Type B pancreatic cell (in vitro differentiated cells): ENCODE measurements around the gene BCAP31. TPM values are rescaled to one million over a fixed set of nuclear protein-coding genes. Genes with fewer than 3 reads are reported as not detected.
A peak's percentile ranks its signal among the peaks of the same experiment; 100 is the strongest.

Experiments
- DNase-seq: peaks from one replicate; pipeline ENCODE4 v3.0.0; 2021; ENCODE audit warnings: mixed read lengths; ENCODE audit not compliant: unreplicated experiment; ENCODE audit errors: extremely low spot score
- H3K27ac Mint-ChIP-seq: 2 replicates; pipeline ENCODE4 v1.8.0; 2021; ENCODE audit warnings: mild to moderate bottlenecking, mixed read lengths
- H3K27me3 Mint-ChIP-seq: 2 replicates; pipeline ENCODE4 v1.8.0; 2021; ENCODE audit warnings: mixed read lengths
- H3K36me3 Mint-ChIP-seq: 2 replicates; pipeline ENCODE4 v1.8.0; 2021; ENCODE audit warnings: mixed read lengths
- H3K4me1 Mint-ChIP-seq: one replicate; pipeline ENCODE4 v1.8.0; 2021; ENCODE audit warnings: mixed read lengths; ENCODE audit not compliant: unreplicated experiment
- H3K4me3 Mint-ChIP-seq: 2 replicates; pipeline ENCODE4 v1.8.0; 2021; ENCODE audit warnings: mild to moderate bottlenecking, mixed read lengths
- H3K9me3 Mint-ChIP-seq: 2 replicates; pipeline ENCODE4 v1.8.0; 2021; ENCODE audit warnings: mixed read lengths
- CTCF ChIP-seq: fragments of 200-600 bp; sonication (generic); conservative IDR thresholded peaks from 2 replicates; pipeline ENCODE4 v1.5.0; 2021; ENCODE audit warnings: antibody characterized with exemption, mild to moderate bottlenecking
- total RNA-seq: library from RNA; stranded (reverse); gene quantifications from 2 replicates; pipeline ENCODE4 v1.2.1, GENCODE V29; 2021; ENCODE audit warnings: low replicate concordance

The BCAP31 gene
- total RNA-seq, 1 donor from 2014 or later, result 160 TPM

DNA sequence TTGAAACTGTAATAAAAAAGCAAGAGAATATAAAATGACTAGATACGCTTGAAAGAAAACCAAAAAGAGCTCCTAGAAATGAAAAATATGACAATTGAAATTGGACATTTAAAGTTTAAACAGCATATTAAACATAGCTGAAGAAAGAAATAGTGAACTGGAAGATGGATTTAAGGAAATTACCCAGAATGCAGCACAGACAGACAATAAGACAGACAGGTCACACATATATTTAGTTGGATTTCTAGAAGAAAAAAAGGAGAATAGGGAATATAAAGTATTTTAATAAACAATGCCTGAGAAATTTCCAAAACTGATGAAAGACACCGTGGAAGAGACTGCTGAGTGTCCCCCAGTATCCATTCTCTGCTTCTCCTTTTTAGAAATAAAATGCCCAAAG lies 70.6 kb downstream of the BCAP31 start:
- Mint-ChIP-seq H3K27ac (no peak overlapping the region), H3K4me3 (no peak overlapping the region), H3K9me3 (peaks cover 7% of the 10 kb centered on the region), H3K27me3 (peaks cover 4% of the 10 kb centered on the region), H3K4me1 (no peaks in the 10 kb centered on the region), H3K36me3 (no peaks in the 10 kb centered on the region)
- TF ChIP-seq CTCF, result no peak
- no peak for DNase-seq

DNA sequence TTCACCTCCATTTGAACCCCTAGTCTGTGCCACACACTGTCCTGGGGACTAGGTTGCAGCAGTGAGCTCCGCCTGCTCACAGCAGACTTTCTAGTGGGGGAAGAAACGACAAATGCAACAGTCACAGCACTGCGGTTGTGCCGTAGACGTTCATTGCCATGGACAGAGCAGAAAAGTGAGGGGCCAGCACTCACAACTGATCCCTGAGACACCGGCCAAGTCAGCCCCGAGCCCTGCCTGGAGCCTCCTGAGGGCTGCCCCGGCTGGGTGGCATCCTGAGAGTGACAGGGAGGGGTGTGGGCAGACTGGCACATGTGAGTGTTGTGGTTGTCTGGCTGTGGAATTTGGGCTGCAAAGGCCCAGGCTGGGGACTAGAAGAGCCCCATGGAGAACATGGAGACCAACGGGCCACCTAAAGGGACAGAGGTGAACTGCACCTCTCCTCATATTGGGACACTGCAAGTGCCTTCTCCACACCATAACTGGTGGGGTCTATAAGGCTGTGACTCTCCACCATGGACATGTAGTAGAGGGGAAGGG lies 72.6 kb downstream of the BCAP31 start:
- H3K9me3 Mint-ChIP-seq, result peaks cover 7% of the 10 kb centered on the region
- peak; percentile 51 for TF ChIP-seq CTCF
- H3K27ac Mint-ChIP-seq, result no peak overlapping the region
- peaks cover 3% of the 10 kb centered on the region for H3K27me3 Mint-ChIP-seq
- no peak for DNase-seq
- H3K36me3 Mint-ChIP-seq, result no peaks in the 10 kb centered on the region
- H3K4me1 Mint-ChIP-seq, result no peaks in the 10 kb centered on the region
- no peak overlapping the region for H3K4me3 Mint-ChIP-seq

DNA sequence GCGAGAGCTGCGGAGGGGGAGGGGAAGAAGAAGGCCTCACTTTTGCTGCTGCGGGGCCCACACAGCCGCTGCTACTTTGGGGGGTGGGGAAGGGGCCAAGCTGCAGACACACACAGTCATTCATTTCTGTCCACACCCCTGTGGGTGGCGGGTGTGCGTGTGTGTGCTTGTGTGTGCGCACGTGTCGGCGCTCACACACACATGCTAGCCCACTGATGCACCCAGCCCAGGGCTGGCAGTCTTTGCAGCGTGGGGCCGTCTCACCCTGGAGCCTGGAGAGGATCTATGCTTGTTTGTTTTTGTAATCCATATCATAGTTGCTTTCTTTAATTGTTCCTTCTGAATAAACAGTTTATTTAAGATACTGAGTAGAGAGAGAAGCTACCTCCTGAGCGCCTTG lies 73.2 kb downstream of the BCAP31 start:
- Mint-ChIP-seq H3K27ac (no peak overlapping the region), H3K27me3 (peaks cover 7% of the 10 kb centered on the region), H3K4me3 (no peak overlapping the region), H3K4me1 (no peaks in the 10 kb centered on the region), H3K36me3 (no peaks in the 10 kb centered on the region), H3K9me3 (peaks cover 7% of the 10 kb centered on the region)
- no peak for TF ChIP-seq CTCF
- no peak for DNase-seq

Other genes starting within 250 kb of the BCAP31 start
- 2.7 and 29.6 TPM in 2 replicates for gene BGN, start 229.4 kb downstream of the BCAP31 start, total RNA-seq
- 0.26 and 0.43 TPM in 2 replicates for gene ATP2B3, start 206.7 kb downstream of the BCAP31 start, total RNA-seq
- 19.0 and 19.9 TPM in 2 replicates for gene CCNQ, start 125.2 kb downstream of the BCAP31 start, total RNA-seq
- gene DUSP9, start 77.2 kb downstream of the BCAP31 start, total RNA-seq, result 5.8 and 9.5 TPM in 2 replicates
- 2.2 and 3.7 TPM in 2 replicates for gene PNCK, start 50.6 kb downstream of the BCAP31 start, total RNA-seq
- 19.9 and 56.8 TPM in 2 replicates for gene SLC6A8, start 36.5 kb downstream of the BCAP31 start, total RNA-seq
- 6.2 and 8.0 TPM in 2 replicates for gene ABCD1, start 469 bp upstream of the BCAP31 start, total RNA-seq
- 1.2 and 1.4 TPM in 2 replicates for gene PLXNB3, start 39.9 kb upstream of the BCAP31 start, total RNA-seq
- not detected in 2 replicates for gene SRPK3, start 56.7 kb upstream of the BCAP31 start, total RNA-seq
- 42.9 and 50.0 TPM in 2 replicates for gene IDH3G, start 70.0 kb upstream of the BCAP31 start, total RNA-seq
- 271 and 390 TPM in 2 replicates for gene SSR4, start 70.3 kb upstream of the BCAP31 start, total RNA-seq
- 2.7 and 23.9 TPM in 2 replicates for gene PDZD4, start 106.2 kb upstream of the BCAP31 start, total RNA-seq
- 2.9 and 12.6 TPM in 2 replicates for gene L1CAM, start 161.8 kb upstream of the BCAP31 start, total RNA-seq
- gene AVPR2, start 180.3 kb upstream of the BCAP31 start, total RNA-seq, result not detected in 2 replicates
- gene ARHGAP4, start 201.9 kb upstream of the BCAP31 start, total RNA-seq, result 7.7 and 8.8 TPM in 2 replicates
- 73.8 and 82.7 TPM in 2 replicates for gene NAA10, start 210.7 kb upstream of the BCAP31 start, total RNA-seq
- gene RENBP, start 220.3 kb upstream of the BCAP31 start, total RNA-seq, result 4.9 and 6.7 TPM in 2 replicates
- 81.2 and 98.0 TPM in 2 replicates for gene HCFC1, start 247.4 kb upstream of the BCAP31 start, total RNA-seq
- 14.4 and 15.2 TPM in 2 replicates for gene TMEM187, start 248.4 kb upstream of the BCAP31 start, total RNA-seq